ENCODE results near the gene DGCR8.

Gene DGCR8

GRCh38 chr22:20115691-20116375 is 35.8 kb downstream of the DGCR8 start, which contains the start of gene RANBP1:
RANBP1 (plus strand) TSS chr22:20116104; CDS start chr22:20116185, 81 bp downstream.
- DNase-seq (ENCODE audit: low spot score): no peak
- in situ Hi-C loops (cut with MboI; ENCODE audit: low sequenced_read_pairs, unreplicated experiment): no loop called here
- TF ChIP-seq CTCF (IDR thresholded peaks at IDR 0.05; ENCODE audit: borderline replicate concordance, control extremely low read depth, extremely low read depth, insufficient read depth, missing control alignments): no peak

- TF ChIP-seq CTCF (IDR thresholded peaks at IDR 0.05; ENCODE audit: borderline replicate concordance, control extremely low read depth, extremely low read depth, insufficient read depth, missing control alignments): no peak
- no peak for DNase-seq (ENCODE audit: low spot score)
- in situ Hi-C loops (cut with MboI; ENCODE audit: low sequenced_read_pairs, unreplicated experiment): no loop called here
Observed at GRCh38 chr22:20116376-20116950, 36.4 kb downstream of the DGCR8 start.

- in situ Hi-C loops (cut with MboI; ENCODE audit: low sequenced_read_pairs, unreplicated experiment): no loop called here
- TF ChIP-seq CTCF (IDR thresholded peaks at IDR 0.05; ENCODE audit: borderline replicate concordance, control extremely low read depth, extremely low read depth, insufficient read depth, missing control alignments): no peak
- DNase-seq (ENCODE audit: low spot score): peak; percentile 99
Observed at GRCh38 chr22:20116951-20117632, 37.1 kb downstream of the DGCR8 start, which contains the start of gene TRMT2A. TRMT2A (minus strand) TSS chr22:20117226; CDS start chr22:20116906, 320 bp downstream.

- no peak for TF ChIP-seq CTCF (IDR thresholded peaks at IDR 0.05; ENCODE audit: borderline replicate concordance, control extremely low read depth, extremely low read depth, insufficient read depth, missing control alignments)
- DNase-seq (ENCODE audit: low spot score): peak; percentile 77
- in situ Hi-C loops (cut with MboI; ENCODE audit: low sequenced_read_pairs, unreplicated experiment): no loop called here
Observed at GRCh38 chr22:20117633-20118299, 37.7 kb downstream of the DGCR8 start.

- in situ Hi-C loops (cut with MboI; ENCODE audit: low sequenced_read_pairs, unreplicated experiment): no loop called here
- no peak for DNase-seq (ENCODE audit: low spot score)
- no peak for TF ChIP-seq CTCF (IDR thresholded peaks at IDR 0.05; ENCODE audit: borderline replicate concordance, control extremely low read depth, extremely low read depth, insufficient read depth, missing control alignments)
Observed at GRCh38 chr22:20118300-20119020, 38.4 kb downstream of the DGCR8 start.
